Gastrocnemius medialis (tissue), 4 donors: Measurements from ENCODE around the gene DHRS3.

Experiments
- POLR2A ChIP-seq, 2 donors: fragments of 450-650 bp; IDR thresholded peaks; one replicate each; pipeline ENCODE4 v1.6.1; 2017; ENCODE audit warnings: antibody characterized with exemption in 2 of 2, mild to moderate bottlenecking in 2 of 2, moderate library complexity in 2 of 2
- TF ChIP-seq, protein P1 (sequence below), 5 experiments: fragments of 450-650 bp in 3 of 5; fragments of 200-600 bp in 2 of 5; sonication (generic) in 2 of 5; IDR thresholded peaks in 4 of 5; conservative IDR thresholded peaks in 1 of 5; 1 replicate in 4 of 5; 2 replicates in 1 of 5; pipeline ENCODE4 v1.5.1; 2016 to 2019; ENCODE audit warnings: antibody characterized with exemption in 5 of 5, mild to moderate bottlenecking in 3 of 5, moderate library complexity in 3 of 5

- TF ChIP-seq, protein P1, sequence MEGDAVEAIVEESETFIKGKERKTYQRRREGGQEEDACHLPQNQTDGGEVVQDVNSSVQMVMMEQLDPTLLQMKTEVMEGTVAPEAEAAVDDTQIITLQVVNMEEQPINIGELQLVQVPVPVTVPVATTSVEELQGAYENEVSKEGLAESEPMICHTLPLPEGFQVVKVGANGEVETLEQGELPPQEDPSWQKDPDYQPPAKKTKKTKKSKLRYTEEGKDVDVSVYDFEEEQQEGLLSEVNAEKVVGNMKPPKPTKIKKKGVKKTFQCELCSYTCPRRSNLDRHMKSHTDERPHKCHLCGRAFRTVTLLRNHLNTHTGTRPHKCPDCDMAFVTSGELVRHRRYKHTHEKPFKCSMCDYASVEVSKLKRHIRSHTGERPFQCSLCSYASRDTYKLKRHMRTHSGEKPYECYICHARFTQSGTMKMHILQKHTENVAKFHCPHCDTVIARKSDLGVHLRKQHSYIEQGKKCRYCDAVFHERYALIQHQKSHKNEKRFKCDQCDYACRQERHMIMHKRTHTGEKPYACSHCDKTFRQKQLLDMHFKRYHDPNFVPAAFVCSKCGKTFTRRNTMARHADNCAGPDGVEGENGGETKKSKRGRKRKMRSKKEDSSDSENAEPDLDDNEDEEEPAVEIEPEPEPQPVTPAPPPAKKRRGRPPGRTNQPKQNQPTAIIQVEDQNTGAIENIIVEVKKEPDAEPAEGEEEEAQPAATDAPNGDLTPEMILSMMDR (IDR thresholded peaks at IDR 0.05 in 4 of 5, conservative IDR thresholded peaks at IDR 0.05 in 1 of 5) = no peak
- no peak for TF ChIP-seq POLR2A (IDR thresholded peaks at IDR 0.05)
Measured at GRCh38 chr1:12607263-12607662, 10.7 kb downstream of the DHRS3 start.
